Measurements from ENCODE around the gene SUN2. TPM values are rescaled to one million over a fixed set of nuclear protein-coding genes. Genes with fewer than 3 reads are reported as not detected.

Gene SUN2
- total RNA-seq, 3 donors from 2014 or later (not counting 1 experiment from before 2014, with no cell fraction given) = 882 to 1,056 (median 886) TPM

DNA sequence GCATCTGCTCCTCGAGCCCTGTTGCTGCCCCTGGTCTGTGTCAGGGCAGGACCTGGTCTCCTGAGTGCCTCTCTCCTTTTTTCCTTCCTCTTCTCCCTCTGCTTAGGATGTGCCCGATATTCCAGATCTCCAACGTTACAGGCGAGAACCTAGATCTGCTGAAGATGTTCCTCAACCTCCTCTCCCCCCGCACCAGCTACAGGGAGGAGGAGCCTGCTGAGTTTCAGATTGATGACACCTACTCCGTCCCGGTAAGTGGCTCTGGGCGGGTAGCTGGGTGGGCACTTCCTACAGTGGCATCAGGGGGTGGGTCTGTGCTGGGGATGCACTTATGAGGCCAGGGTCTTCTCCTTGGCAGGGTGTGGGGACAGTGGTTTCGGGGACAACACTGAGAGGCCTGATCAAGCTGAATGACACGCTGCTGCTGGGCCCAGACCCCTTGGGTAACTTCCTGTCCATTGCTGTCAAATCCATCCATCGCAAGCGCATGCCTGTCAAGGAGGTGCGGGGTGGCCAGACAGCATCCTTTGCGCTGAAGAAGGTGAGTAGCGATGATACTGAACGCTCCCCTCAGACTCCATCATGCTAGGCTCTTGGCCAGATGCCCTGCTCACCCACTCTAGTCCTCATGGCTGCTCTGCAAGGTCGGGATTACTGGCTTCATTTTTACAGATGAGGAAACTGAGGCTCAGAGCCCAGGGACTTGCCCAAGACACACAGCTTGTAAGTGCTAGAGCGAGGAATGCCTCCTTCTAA, 29.7 kb downstream of the SUN2 start:
- intact Hi-C loops (cut with micrococcal nuclease) = no loop called here
- H3K4me1 Mint-ChIP-seq = peaks cover 12 to 22% of the 10 kb centered on the region in 2 donors
- Histone ChIP-seq H3K4me3 (ENCODE audit: low read length) (no peak overlapping the region), H3K36me3 (ENCODE audit: control insufficient read depth, insufficient read depth, low read length) (peaks cover 97% of the 10 kb centered on the region), H3K27me3 (ENCODE audit: control insufficient read depth, insufficient read depth, low read length) (no peaks in the 10 kb centered on the region), H3K27ac (ENCODE audit: low read length) (no peak overlapping the region), H3K4me1 (ENCODE audit: control insufficient read depth, insufficient read depth, low read length) (no peaks in the 10 kb centered on the region), H3K9me3 (ENCODE audit: control insufficient read depth, insufficient read depth, low read length) (no peaks in the 10 kb centered on the region)
- no peak for DNase-seq
- H3K36me3 Mint-ChIP-seq = peaks cover 9% of the 10 kb centered on the region
- WGBS (ENCODE audit: insufficient coverage) = 93% methylated on average over 18 of the region's 18 CpGs
- ATAC-seq = no peak
- H3K27me3 Mint-ChIP-seq (ENCODE audit: low read depth in 2 of 2) = no peaks in the 10 kb centered on the region
- H3K9me3 Mint-ChIP-seq = no peaks in the 10 kb centered on the region
- H3K4me3 Mint-ChIP-seq = no peak overlapping the region
- peak overlapping the region in 1 of 2 donors; percentile 41 for H3K27ac Mint-ChIP-seq
- TF ChIP-seq, protein P1, sequence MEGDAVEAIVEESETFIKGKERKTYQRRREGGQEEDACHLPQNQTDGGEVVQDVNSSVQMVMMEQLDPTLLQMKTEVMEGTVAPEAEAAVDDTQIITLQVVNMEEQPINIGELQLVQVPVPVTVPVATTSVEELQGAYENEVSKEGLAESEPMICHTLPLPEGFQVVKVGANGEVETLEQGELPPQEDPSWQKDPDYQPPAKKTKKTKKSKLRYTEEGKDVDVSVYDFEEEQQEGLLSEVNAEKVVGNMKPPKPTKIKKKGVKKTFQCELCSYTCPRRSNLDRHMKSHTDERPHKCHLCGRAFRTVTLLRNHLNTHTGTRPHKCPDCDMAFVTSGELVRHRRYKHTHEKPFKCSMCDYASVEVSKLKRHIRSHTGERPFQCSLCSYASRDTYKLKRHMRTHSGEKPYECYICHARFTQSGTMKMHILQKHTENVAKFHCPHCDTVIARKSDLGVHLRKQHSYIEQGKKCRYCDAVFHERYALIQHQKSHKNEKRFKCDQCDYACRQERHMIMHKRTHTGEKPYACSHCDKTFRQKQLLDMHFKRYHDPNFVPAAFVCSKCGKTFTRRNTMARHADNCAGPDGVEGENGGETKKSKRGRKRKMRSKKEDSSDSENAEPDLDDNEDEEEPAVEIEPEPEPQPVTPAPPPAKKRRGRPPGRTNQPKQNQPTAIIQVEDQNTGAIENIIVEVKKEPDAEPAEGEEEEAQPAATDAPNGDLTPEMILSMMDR (IDR thresholded peaks at IDR 0.05) = no peak

DNA sequence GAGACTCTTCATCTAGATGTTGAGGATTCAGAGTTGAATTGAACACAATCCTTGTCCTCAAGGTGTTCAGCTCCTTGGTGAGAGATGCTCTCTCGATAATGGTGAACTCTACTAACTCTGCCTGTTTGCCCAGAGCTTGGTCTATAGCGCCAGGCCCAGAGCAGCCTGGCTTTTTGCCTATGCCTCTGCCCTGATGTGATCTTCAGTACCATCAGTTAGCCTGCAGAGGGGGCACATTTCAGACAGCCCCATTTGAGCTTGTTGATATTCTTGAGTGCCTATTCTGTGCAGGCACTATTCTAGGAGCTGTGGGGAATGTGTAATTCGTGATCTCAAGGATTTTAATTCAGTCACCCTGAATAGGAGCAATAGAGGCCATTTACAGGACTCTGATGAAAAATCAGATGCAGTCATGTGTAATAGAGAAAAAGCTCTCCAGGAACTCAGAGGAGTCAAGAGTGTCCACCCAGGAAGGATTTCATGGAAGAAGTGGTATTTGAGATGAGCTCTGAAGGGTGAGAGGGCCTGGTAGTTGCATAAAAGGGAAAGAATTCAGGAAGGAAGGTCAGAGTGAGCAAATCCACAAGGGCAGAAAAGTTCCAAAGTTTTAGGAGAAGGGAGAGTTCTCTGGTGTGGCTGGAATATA, 30.7 kb downstream of the SUN2 start:
- H3K9me3 ChIP-seq (ENCODE audit: control insufficient read depth, insufficient read depth, low read length) = no peaks in the 10 kb centered on the region
- no peak overlapping the region for H3K4me3 ChIP-seq (ENCODE audit: low read length)
- no peaks in the 10 kb centered on the region for H3K9me3 Mint-ChIP-seq
- H3K36me3 ChIP-seq (ENCODE audit: control insufficient read depth, insufficient read depth, low read length) = peaks cover 90% of the 10 kb centered on the region
- no peak overlapping the region for H3K27ac ChIP-seq (ENCODE audit: low read length)
- intact Hi-C loops (cut with micrococcal nuclease) = no loop called here
- TF ChIP-seq, protein P1 (IDR thresholded peaks at IDR 0.05) = peak; percentile 71
- peak overlapping the region; percentile 10 for H3K4me3 Mint-ChIP-seq
- DNase-seq (peak in 1 of 2 donors; percentile 74), ATAC-seq (peak; percentile 67 to 85 (median 75))
- peaks cover 9% of the 10 kb centered on the region for H3K36me3 Mint-ChIP-seq
- no peaks in the 10 kb centered on the region for H3K4me1 ChIP-seq (ENCODE audit: control insufficient read depth, insufficient read depth, low read length)
- peak overlapping the region; percentile 41 to 45 for H3K27ac Mint-ChIP-seq
- WGBS (ENCODE audit: insufficient coverage) = 86% methylated on average over 3 of the region's 3 CpGs
- H3K27me3 Mint-ChIP-seq (ENCODE audit: low read depth in 2 of 2) = no peaks in the 10 kb centered on the region
- H3K4me1 Mint-ChIP-seq = peaks cover 9 to 16% of the 10 kb centered on the region in 2 donors
- H3K27me3 ChIP-seq (ENCODE audit: control insufficient read depth, insufficient read depth, low read length) = no peaks in the 10 kb centered on the region

- intact Hi-C loops (cut with micrococcal nuclease) = no loop called here
- Histone ChIP-seq H3K4me1 (ENCODE audit: control insufficient read depth, insufficient read depth, low read length) (no peaks in the 10 kb centered on the region), H3K36me3 (ENCODE audit: control insufficient read depth, insufficient read depth, low read length) (peaks cover 81% of the 10 kb centered on the region), H3K27me3 (ENCODE audit: control insufficient read depth, insufficient read depth, low read length) (no peaks in the 10 kb centered on the region), H3K27ac (ENCODE audit: low read length) (no peak overlapping the region), H3K4me3 (ENCODE audit: low read length) (no peak overlapping the region), H3K9me3 (ENCODE audit: control insufficient read depth, insufficient read depth, low read length) (no peaks in the 10 kb centered on the region)
- Mint-ChIP-seq H3K9me3 (no peaks in the 10 kb centered on the region), H3K36me3 (peaks cover 9% of the 10 kb centered on the region), H3K27me3 (ENCODE audit: low read depth in 2 of 2) (no peaks in the 10 kb centered on the region), H3K27ac (no peak overlapping the region), H3K4me1 (peaks cover 9 to 14% of the 10 kb centered on the region in 2 donors), H3K4me3 (no peak overlapping the region)
- ATAC-seq (no peak), DNase-seq (no peak)
- 98% methylated on average over 7 of the region's 7 CpGs for WGBS (ENCODE audit: insufficient coverage)
- TF ChIP-seq, protein P1 (IDR thresholded peaks at IDR 0.05) = no peak
These were observed 31.6 kb downstream of the SUN2 start for GRCh38 chr22:38724176-38724575.

Measured in natural killer cell (primary cell).